Neural cell (in vitro differentiated cells): ENCODE measurements around the gene PDK1.

Experiments used
- CTCF ChIP-seq: fragments of 450-650 bp; IDR thresholded peaks from 2 replicates; pipeline ENCODE4 v1.5.1; 2014; ENCODE audit warnings: antibody characterized with exemption, mild to moderate bottlenecking, moderate library complexity; ENCODE audit not compliant: poor library complexity, severe bottlenecking
- EP300 ChIP-seq: fragments of 450-650 bp; conservative IDR thresholded peaks from 2 replicates; pipeline ENCODE4 v1.6.1; 2014; ENCODE audit warnings: antibody characterized with exemption, mild to moderate bottlenecking, moderate library complexity; ENCODE audit not compliant: poor library complexity, severe bottlenecking
- POLR2AphosphoS5 ChIP-seq: IDR thresholded peaks from 2 replicates; pipeline ENCODE4 v1.6.1; 2012
- SMC3 ChIP-seq: fragments of 450-650 bp; conservative IDR thresholded peaks from 2 replicates; pipeline ENCODE4 v1.6.1; 2014; ENCODE audit warnings: antibody characterized with exemption, mild to moderate bottlenecking, moderate library complexity; ENCODE audit not compliant: poor library complexity

GRCh38 chr2:172578860-172579512, 23.1 kb downstream of the PDK1 start:
- TF ChIP-seq CTCF (no peak), EP300 (no peak), POLR2AphosphoS5 (no peak), SMC3 (no peak)
